ENCODE measurements around the gene ALX1. TPM values are rescaled to one million over a fixed set of nuclear protein-coding genes. Genes with fewer than 3 reads are reported as not detected.

ALX1 gene
- polyA plus RNA-seq: not detected

DNA sequence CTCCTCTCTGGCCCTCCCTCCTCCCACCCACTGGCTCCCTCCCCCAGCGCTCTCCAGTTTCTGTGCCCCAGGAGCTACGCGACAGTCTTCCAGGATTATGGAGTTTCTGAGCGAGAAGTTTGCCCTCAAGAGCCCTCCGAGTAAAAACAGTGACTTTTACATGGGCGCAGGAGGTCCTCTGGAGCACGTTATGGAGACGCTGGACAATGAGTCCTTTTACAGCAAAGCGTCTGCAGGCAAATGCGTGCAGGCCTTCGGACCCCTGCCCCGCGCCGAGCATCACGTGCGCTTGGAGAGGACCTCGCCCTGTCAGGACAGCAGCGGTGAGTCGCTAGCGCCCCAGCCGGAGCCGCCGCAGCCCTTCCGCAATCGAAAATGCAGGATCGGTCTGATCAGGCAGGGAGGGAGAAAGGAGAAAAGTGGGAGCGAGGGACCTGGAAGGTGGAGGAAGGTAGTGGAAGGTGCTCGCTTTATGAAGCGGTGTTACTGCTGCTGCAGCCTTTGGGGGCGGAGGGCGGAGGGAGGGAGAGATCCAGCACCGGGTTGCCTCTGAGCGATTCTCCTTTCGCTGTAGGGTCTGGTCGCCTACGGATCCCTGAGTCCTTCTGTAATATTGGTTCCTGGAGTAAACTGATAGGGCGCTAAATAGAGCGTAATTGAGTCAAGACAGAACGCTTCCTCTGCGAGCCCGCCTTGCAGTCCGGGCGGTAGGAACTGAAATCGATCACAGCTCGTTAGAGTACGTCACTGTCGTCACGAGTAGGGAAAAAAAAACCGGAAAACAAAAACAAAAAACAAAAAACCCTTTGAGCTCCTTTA is at the start of gene ALX1:
TSS of gene ALX1 (plus strand) at position 56 of the 819 bp plus-strand sequence. CDS start at position 98, 42 bp downstream.
- Histone ChIP-seq H3K4me1 (ENCODE audit: control insufficient read depth in 2 of 2, insufficient read depth in 2 of 2, low read length in 1 of 2) (peaks cover 3 to 5% of the 10 kb centered on the region in 2 donors), H3K36me3 (ENCODE audit: control insufficient read depth in 2 of 2, insufficient read depth in 2 of 2, low read length in 1 of 2) (no peaks in the 10 kb centered on the region), H3K27ac (ENCODE audit: low read depth in 2 of 2, low read length in 1 of 2) (no peak within 1 kb of the TSS), H3K4me3 (ENCODE audit: low read depth in 1 of 2, low read length in 2 of 2) (peak within 1 kb of the TSS; percentile 35 to 51), H3K27me3 (ENCODE audit: control insufficient read depth in 1 of 2, insufficient read depth in 2 of 2, low read length in 2 of 2) (peaks cover 7 to 28% of the 10 kb centered on the region in 2 donors), H3K9me3 (ENCODE audit: control insufficient read depth in 2 of 2, insufficient read depth in 1 of 2, low read depth in 1 of 2, low read length in 1 of 2) (peaks cover 0 to 12% of the 10 kb centered on the region in 2 donors)
- WGBS, 2 donors: 4% methylated on average over 49 of the region's 49 CpGs

DNA sequence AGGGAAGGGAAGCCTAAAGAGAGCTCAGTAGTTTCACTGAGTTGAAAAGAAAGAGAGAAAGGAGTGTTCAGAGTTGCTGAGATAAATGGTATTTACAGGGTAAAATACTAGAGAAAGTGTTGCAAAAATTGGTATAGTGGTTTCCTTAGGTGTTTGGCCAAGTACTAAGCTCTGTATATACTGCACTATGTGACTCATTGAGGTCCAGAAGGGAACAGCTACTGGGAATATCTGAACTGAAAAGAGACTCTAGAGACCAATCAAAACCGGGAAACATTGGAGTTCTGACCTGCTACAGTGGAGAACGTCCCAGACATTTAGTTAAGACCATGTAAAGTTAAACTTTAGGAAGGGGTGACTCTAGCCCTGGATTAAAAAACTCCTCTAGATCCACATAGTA is 42.7 kb upstream of the ALX1 start:
- H3K27ac ChIP-seq (ENCODE audit: low read depth in 2 of 2, low read length in 1 of 2): no peak overlapping the region
- no peaks in the 10 kb centered on the region for H3K36me3 ChIP-seq (ENCODE audit: control insufficient read depth in 2 of 2, insufficient read depth in 2 of 2, low read length in 1 of 2)
- no peaks in the 10 kb centered on the region for H3K9me3 ChIP-seq (ENCODE audit: control insufficient read depth in 2 of 2, insufficient read depth in 1 of 2, low read depth in 1 of 2, low read length in 1 of 2)
- H3K4me3 ChIP-seq (ENCODE audit: low read depth in 1 of 2, low read length in 2 of 2): no peak overlapping the region
- no peaks in the 10 kb centered on the region for H3K27me3 ChIP-seq (ENCODE audit: control insufficient read depth in 1 of 2, insufficient read depth in 2 of 2, low read length in 2 of 2)
- WGBS, 2 donors: 40 to 43% methylated on average over 2 of the region's 2 CpGs
- no peaks in the 10 kb centered on the region for H3K4me1 ChIP-seq (ENCODE audit: control insufficient read depth in 2 of 2, insufficient read depth in 2 of 2, low read length in 1 of 2)

DNA sequence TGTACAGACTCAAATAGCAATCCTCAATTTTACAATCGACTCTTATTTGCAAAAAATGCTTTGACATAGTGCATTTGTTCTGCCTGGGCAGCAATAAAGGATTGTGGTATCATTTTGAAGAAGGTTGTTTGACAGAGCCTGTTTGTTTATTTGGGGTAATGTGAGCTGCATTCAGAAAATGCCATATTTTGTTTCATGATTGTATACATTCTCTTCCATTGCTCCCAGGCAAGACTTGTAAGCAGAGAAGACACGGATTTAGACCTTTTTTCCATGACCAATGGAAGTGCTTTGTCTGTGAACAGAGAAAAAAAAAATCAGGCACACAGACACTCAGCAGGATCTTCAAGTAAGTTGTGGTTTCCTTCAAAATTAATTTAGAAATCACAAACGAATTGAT is 35.5 kb upstream of the ALX1 start:
- Histone ChIP-seq H3K27me3 (ENCODE audit: control insufficient read depth in 1 of 2, insufficient read depth in 2 of 2, low read length in 2 of 2) (no peaks in the 10 kb centered on the region), H3K9me3 (ENCODE audit: control insufficient read depth in 2 of 2, insufficient read depth in 1 of 2, low read depth in 1 of 2, low read length in 1 of 2) (no peaks in the 10 kb centered on the region), H3K27ac (ENCODE audit: low read depth in 2 of 2, low read length in 1 of 2) (no peak overlapping the region), H3K4me1 (ENCODE audit: control insufficient read depth in 2 of 2, insufficient read depth in 2 of 2, low read length in 1 of 2) (no peaks in the 10 kb centered on the region), H3K36me3 (ENCODE audit: control insufficient read depth in 2 of 2, insufficient read depth in 2 of 2, low read length in 1 of 2) (no peaks in the 10 kb centered on the region), H3K4me3 (ENCODE audit: low read depth in 1 of 2, low read length in 2 of 2) (no peak overlapping the region)
- 38 to 39% methylated on average over 3 of the region's 3 CpGs for WGBS, 2 donors

DNA sequence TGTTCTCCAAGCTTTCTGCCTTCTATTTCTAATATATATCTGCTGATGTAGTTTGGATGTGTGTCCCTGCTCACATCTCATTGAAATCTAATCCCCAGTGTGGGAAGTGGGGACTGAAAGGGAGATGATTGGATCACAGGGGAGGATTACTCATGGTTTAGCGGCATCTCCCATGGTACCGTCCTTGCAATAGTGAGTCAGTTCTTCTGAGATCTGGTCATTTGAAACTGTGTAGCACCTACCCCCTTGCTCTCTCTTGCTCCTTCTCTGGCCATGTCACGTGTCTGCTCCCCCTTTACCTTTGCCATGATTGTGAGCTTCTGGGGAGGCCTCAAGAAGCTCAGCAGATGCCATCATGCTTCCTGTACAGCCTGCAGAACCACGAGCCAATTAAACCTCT is 26.2 kb upstream of the ALX1 start:
- Histone ChIP-seq H3K4me3 (ENCODE audit: low read depth in 1 of 2, low read length in 2 of 2) (no peak overlapping the region), H3K9me3 (ENCODE audit: control insufficient read depth in 2 of 2, insufficient read depth in 1 of 2, low read depth in 1 of 2, low read length in 1 of 2) (no peaks in the 10 kb centered on the region), H3K4me1 (ENCODE audit: control insufficient read depth in 2 of 2, insufficient read depth in 2 of 2, low read length in 1 of 2) (no peaks in the 10 kb centered on the region), H3K27me3 (ENCODE audit: control insufficient read depth in 1 of 2, insufficient read depth in 2 of 2, low read length in 2 of 2) (no peaks in the 10 kb centered on the region), H3K36me3 (ENCODE audit: control insufficient read depth in 2 of 2, insufficient read depth in 2 of 2, low read length in 1 of 2) (no peaks in the 10 kb centered on the region), H3K27ac (ENCODE audit: low read depth in 2 of 2, low read length in 1 of 2) (no peak overlapping the region)
- 41 to 57% methylated on average over 4 of the region's 4 CpGs for WGBS, 2 donors

DNA sequence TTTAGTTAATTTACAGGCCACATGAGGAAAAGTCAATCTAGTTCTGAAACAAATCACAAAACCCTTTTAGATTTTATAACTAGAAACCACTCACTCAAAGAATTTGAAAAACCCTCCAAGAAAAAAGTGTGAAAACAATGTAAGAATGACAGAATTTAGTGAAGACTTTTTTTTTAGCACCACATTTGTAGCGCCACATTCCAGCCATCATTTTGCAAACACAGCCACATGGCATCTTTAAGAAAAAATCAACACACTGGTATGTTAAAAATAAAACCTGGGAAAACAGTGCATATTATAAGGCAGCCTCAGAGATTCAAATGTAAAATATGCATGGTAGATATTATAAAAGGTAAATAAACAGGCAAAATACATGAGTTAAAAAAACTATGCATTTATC is 22.3 kb upstream of the ALX1 start:
- WGBS, 2 donors: 93 to 100% methylated on average over 1 of the region's 1 CpG
- Histone ChIP-seq H3K36me3 (ENCODE audit: control insufficient read depth in 2 of 2, insufficient read depth in 2 of 2, low read length in 1 of 2) (no peaks in the 10 kb centered on the region), H3K4me3 (ENCODE audit: low read depth in 1 of 2, low read length in 2 of 2) (no peak overlapping the region), H3K27ac (ENCODE audit: low read depth in 2 of 2, low read length in 1 of 2) (no peak overlapping the region), H3K27me3 (ENCODE audit: control insufficient read depth in 1 of 2, insufficient read depth in 2 of 2, low read length in 2 of 2) (no peaks in the 10 kb centered on the region), H3K9me3 (ENCODE audit: control insufficient read depth in 2 of 2, insufficient read depth in 1 of 2, low read depth in 1 of 2, low read length in 1 of 2) (no peaks in the 10 kb centered on the region), H3K4me1 (ENCODE audit: control insufficient read depth in 2 of 2, insufficient read depth in 2 of 2, low read length in 1 of 2) (no peaks in the 10 kb centered on the region)

DNA sequence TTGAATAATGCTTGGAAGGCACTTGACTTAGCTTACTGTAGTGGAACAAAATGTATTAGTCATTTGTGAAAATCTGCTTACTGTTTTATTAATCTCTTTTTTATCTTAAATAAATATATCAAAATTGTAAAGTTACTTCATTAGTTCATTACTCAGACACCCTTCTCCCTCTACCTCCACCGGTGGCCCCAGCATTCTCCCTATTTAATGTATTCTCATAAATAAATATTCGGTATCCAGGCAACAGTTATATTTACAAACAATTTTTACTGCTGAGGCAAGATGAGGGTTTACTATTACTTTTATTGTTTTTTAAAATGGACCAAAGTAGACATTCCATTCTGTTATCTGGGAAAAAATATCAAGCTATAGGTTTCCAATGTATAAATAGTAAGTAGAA is 19.6 kb upstream of the ALX1 start:
- Histone ChIP-seq H3K27me3 (ENCODE audit: control insufficient read depth in 1 of 2, insufficient read depth in 2 of 2, low read length in 2 of 2) (no peaks in the 10 kb centered on the region), H3K9me3 (ENCODE audit: control insufficient read depth in 2 of 2, insufficient read depth in 1 of 2, low read depth in 1 of 2, low read length in 1 of 2) (no peaks in the 10 kb centered on the region), H3K36me3 (ENCODE audit: control insufficient read depth in 2 of 2, insufficient read depth in 2 of 2, low read length in 1 of 2) (no peaks in the 10 kb centered on the region), H3K4me1 (ENCODE audit: control insufficient read depth in 2 of 2, insufficient read depth in 2 of 2, low read length in 1 of 2) (no peaks in the 10 kb centered on the region), H3K27ac (ENCODE audit: low read depth in 2 of 2, low read length in 1 of 2) (no peak overlapping the region), H3K4me3 (ENCODE audit: low read depth in 1 of 2, low read length in 2 of 2) (no peak overlapping the region)
- 71 to 74% methylated on average over 2 of the region's 2 CpGs for WGBS, 2 donors

DNA sequence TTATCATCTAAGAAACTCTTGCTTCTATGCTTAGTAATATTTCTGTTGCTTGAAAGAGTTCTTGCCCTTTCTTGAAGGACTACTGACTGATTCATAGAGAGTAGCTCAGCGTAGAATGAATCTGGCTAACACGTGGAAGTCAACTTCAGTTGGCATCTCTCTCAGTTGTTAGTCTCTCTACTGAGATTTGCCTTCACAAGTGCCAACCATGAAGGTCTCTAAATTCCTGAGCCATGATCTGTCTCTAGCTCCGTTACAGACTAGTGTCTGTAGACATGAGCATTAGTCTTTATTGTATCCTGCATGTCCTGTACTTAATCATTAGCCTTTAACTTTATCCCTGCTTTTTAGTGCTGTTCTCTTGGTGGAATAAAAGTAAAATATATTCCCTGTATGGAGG is 19.1 kb upstream of the ALX1 start:
- no peak overlapping the region for H3K4me3 ChIP-seq (ENCODE audit: low read depth in 1 of 2, low read length in 2 of 2)
- no peaks in the 10 kb centered on the region for H3K4me1 ChIP-seq (ENCODE audit: control insufficient read depth in 2 of 2, insufficient read depth in 2 of 2, low read length in 1 of 2)
- 55 to 57% methylated on average over 3 of the region's 3 CpGs for WGBS, 2 donors
- no peaks in the 10 kb centered on the region for H3K27me3 ChIP-seq (ENCODE audit: control insufficient read depth in 1 of 2, insufficient read depth in 2 of 2, low read length in 2 of 2)
- no peaks in the 10 kb centered on the region for H3K9me3 ChIP-seq (ENCODE audit: control insufficient read depth in 2 of 2, insufficient read depth in 1 of 2, low read depth in 1 of 2, low read length in 1 of 2)
- H3K27ac ChIP-seq (ENCODE audit: low read depth in 2 of 2, low read length in 1 of 2): no peak overlapping the region
- H3K36me3 ChIP-seq (ENCODE audit: control insufficient read depth in 2 of 2, insufficient read depth in 2 of 2, low read length in 1 of 2): no peaks in the 10 kb centered on the region

DNA sequence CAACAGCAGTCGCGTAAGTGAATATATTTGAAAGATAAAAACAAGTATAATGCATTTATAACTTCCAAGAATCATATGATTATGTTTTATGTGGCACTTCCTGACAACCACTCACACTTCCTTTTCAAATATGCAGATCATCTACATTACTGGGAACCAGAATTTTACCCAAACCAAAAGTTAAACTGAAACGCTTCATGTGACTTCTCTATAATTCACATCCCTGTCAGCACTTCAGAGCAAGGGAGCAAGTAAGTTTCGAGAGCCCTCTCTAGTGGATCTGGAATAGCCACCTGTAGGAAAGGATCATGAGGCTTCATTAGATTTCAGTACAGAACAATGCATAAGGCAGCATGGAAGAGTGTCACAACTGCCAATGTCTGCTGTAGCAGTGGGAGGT is 13.7 kb upstream of the ALX1 start:
- Histone ChIP-seq H3K4me1 (ENCODE audit: control insufficient read depth in 2 of 2, insufficient read depth in 2 of 2, low read length in 1 of 2) (no peaks in the 10 kb centered on the region), H3K27me3 (ENCODE audit: control insufficient read depth in 1 of 2, insufficient read depth in 2 of 2, low read length in 2 of 2) (no peaks in the 10 kb centered on the region), H3K36me3 (ENCODE audit: control insufficient read depth in 2 of 2, insufficient read depth in 2 of 2, low read length in 1 of 2) (no peaks in the 10 kb centered on the region), H3K4me3 (ENCODE audit: low read depth in 1 of 2, low read length in 2 of 2) (no peak overlapping the region), H3K27ac (ENCODE audit: low read depth in 2 of 2, low read length in 1 of 2) (no peak overlapping the region), H3K9me3 (ENCODE audit: control insufficient read depth in 2 of 2, insufficient read depth in 1 of 2, low read depth in 1 of 2, low read length in 1 of 2) (no peaks in the 10 kb centered on the region)
- WGBS, 2 donors: 70 to 71% methylated on average over 4 of the region's 4 CpGs

DNA sequence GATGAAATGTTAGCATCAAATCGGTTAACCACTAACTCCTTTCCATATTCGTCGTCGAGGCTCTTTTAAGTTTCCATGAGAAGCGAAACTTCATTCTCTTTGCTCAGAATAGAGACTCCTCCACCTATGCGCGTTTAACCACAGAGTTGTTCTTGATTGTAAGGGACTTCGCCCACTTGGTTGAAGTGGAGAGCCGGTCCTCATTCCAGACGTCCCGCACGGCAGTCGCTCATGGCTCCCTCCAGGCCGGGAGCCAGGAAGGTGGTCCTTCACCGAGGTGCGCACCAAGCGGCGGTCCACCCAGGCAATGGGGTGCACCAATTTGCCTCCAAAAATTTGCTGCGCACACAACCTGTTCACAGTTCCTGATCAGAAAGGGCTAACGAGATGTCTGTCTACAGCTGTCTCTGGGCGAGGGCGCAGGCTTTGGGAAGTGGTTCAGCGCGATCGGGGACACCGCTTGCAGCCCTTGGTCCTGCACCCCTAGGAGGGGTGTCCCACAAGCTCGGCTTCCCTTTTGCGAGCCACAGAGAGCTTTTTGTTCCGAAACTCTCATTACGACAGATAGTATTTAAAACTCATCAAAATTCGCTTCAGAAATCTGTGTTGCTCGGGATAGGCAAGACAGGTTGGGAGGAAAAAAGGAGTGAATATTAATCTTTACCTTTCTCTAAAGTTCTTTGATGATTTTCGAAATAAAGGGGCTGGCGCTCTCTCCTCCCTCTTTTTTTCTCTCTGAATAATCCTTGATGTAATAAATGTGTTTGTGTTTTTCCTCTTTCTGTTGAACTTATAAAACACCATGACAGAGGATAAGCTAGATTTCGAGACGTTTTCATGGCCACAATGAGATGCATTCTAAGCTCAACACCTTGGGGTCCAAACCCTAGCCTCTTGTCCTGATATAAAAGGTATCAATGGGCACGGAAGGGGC is 6.4 kb upstream of the ALX1 start:
- H3K36me3 ChIP-seq (ENCODE audit: control insufficient read depth in 2 of 2, insufficient read depth in 2 of 2, low read length in 1 of 2): no peaks in the 10 kb centered on the region
- peaks cover 0 to 18% of the 10 kb centered on the region in 2 donors for H3K27me3 ChIP-seq (ENCODE audit: control insufficient read depth in 1 of 2, insufficient read depth in 2 of 2, low read length in 2 of 2)
- H3K27ac ChIP-seq (ENCODE audit: low read depth in 2 of 2, low read length in 1 of 2): no peak overlapping the region
- peaks cover 0 to 12% of the 10 kb centered on the region in 2 donors for H3K9me3 ChIP-seq (ENCODE audit: control insufficient read depth in 2 of 2, insufficient read depth in 1 of 2, low read depth in 1 of 2, low read length in 1 of 2)
- 10 to 13% methylated on average over 37 of the region's 37 CpGs for WGBS, 2 donors
- no peak overlapping the region for H3K4me3 ChIP-seq (ENCODE audit: low read depth in 1 of 2, low read length in 2 of 2)
- no peaks in the 10 kb centered on the region for H3K4me1 ChIP-seq (ENCODE audit: control insufficient read depth in 2 of 2, insufficient read depth in 2 of 2, low read length in 1 of 2)
